GM19239 (cell line): ENCODE measurements around the gene PTPN3.
A peak's percentile ranks its signal among the peaks of the same experiment; 100 is the strongest.

ENCODE experiments used
- DNase-seq: peaks from one replicate; pipeline ENCODE4 v3.0.0; 2011; ENCODE audit warnings: low spot score; ENCODE audit not compliant: insufficient read length
- FAIRE-seq: peaks from 2 replicates; lab custom pipeline; 2011; peaks lifted over from hg19 to GRCh38; lab: Jason Lieb, UNC

Gene PTPN3

GRCh38 chr9:109455391-109455790 is 42.7 kb downstream of the PTPN3 start:
- FAIRE-seq (no peak), DNase-seq (no peak)

DNA sequence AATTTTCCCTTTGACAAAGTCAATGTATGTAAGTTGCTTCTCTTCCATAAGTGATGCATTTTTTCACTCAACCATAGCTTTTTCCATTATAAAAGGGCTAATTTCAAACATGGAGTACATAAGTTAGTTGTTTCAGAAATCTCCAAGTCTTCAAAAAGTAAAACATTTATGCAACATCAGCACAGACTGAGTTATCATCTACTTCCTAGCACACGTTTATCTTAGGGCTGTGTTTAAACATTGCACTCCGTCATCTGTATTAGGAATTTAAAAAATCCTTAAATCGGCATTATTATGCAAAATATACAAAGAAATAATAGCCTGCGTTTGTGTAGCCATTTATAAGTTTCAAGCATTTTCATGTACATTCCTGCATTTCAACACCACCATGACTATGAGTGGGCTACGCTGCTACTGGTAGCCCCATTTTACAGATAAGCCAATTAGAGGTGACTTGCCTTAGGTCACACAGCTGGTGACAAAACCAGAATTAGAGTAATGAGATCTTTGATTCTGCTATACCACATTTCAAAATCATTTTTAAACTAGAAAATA is 43.4 kb downstream of the PTPN3 start:
- FAIRE-seq: no peak
- DNase-seq: no peak

- DNase-seq: no peak
- FAIRE-seq: no peak
Observed at GRCh38 chr9:109454041-109454440, 44.1 kb downstream of the PTPN3 start.

GRCh38 chr9:109453210-109453842 is 44.8 kb downstream of the PTPN3 start:
- no peak for DNase-seq
- no peak for FAIRE-seq

- FAIRE-seq (no peak), DNase-seq (no peak)
Observed at GRCh38 chr9:109452761-109453160, 45.3 kb downstream of the PTPN3 start.

DNA sequence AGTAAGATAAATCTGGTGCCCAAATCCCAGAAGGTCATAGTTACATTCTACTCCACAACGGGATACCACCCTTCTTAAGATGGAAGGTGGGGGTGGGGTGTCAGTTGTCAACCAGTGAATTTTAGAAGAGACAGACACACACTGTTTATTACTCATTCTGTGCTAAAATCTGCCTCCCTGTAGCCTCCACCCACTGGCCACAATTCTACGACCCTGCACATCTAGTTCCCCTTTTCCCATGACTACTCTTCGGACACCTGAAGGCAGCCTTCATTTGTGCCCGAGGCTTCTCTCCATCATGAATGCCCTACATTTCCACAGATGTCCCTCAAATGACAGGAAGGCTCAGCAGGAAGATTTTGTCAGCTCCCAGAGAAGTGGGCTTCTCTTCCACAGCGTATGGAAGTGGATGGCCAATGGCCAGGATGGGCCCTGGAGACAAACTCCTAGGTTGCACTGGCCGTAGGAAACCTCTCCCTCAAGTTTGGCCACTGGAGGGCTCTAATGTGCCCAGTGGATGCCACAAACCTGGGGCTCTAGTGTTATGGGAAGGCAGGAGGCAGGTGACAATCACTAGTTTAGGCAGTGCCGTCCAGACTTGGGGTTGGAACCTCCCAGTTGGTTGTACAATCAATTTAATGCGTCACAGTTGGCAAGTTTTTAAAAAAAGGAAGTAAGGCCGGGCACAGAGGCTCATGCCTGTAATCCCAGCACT is 46.6 kb downstream of the PTPN3 start:
- DNase-seq (no peak), FAIRE-seq (no peak)

- FAIRE-seq: no peak
Observed at GRCh38 chr9:109450346-109450745, 47.8 kb downstream of the PTPN3 start.

GRCh38 chr9:109449036-109449798 is 48.9 kb downstream of the PTPN3 start:
- FAIRE-seq: no peak
- DNase-seq: no peak

More at GRCh38 chr9:109450346-109450745, 47.8 kb downstream of the PTPN3 start:
- no peak for DNase-seq

- no peak for FAIRE-seq
Observed at GRCh38 chr9:109448223-109448622, 49.9 kb downstream of the PTPN3 start.

GRCh38 chr9:109447329-109448076 is 50.6 kb downstream of the PTPN3 start:
- DNase-seq (no peak), FAIRE-seq (no peak)

More at GRCh38 chr9:109448223-109448622, 49.9 kb downstream of the PTPN3 start:
- DNase-seq: no peak

DNA sequence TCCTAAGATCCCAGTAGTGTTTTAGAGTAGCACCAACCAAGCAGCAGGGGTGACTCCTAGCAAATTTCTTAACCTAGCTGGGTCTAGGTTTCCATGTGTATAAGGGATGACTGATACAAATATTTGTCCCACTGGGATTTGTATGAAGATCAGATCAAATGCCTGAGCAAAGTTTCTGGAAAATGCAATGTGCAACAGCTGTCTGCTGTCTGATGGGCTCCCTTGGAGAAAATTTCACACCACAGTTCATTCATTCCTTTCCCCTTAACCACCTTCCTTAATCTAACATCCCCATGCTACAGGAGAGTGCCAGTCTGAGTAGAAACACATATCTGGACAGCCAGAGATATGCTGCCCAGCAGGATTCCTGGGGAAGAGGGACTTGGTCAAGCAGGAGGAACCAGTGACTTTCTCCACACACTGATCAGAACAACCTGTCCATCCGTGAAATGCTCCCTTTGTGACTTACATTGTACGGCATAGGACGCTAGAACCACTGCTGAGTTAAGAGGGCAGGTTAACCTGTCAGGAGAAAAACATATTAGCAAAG is 53.3 kb downstream of the PTPN3 start:
- no peak for DNase-seq
- no peak for FAIRE-seq

DNA sequence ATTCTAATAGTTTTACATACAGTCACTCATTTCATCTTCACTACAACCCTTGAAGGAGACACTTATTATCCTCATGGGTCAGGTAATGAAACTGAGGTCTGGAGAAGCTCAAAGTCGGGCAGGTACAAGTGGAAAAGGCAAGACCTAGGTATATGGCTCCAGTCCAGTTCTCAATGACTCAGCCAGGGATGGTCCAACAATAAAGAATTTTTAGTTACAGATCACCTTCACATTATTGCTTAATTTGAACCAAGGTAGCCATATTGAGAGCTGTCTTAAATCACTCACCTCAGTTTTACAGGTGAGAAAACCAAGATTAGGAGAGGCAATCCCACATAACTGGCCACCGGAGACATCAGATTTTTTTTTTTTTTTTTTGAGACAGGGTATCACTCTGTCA is 55.4 kb downstream of the PTPN3 start:
- FAIRE-seq (no peak), DNase-seq (no peak)

- DNase-seq (no peak), FAIRE-seq (no peak)
Observed at GRCh38 chr9:109441296-109441695, 56.8 kb downstream of the PTPN3 start.

GRCh38 chr9:109440797-109441287 is 57.3 kb downstream of the PTPN3 start:
- DNase-seq (peak; percentile 72), FAIRE-seq (peak; percentile 90)

GRCh38 chr9:109440117-109440515 is 58.0 kb downstream of the PTPN3 start:
- no peak for FAIRE-seq

DNA sequence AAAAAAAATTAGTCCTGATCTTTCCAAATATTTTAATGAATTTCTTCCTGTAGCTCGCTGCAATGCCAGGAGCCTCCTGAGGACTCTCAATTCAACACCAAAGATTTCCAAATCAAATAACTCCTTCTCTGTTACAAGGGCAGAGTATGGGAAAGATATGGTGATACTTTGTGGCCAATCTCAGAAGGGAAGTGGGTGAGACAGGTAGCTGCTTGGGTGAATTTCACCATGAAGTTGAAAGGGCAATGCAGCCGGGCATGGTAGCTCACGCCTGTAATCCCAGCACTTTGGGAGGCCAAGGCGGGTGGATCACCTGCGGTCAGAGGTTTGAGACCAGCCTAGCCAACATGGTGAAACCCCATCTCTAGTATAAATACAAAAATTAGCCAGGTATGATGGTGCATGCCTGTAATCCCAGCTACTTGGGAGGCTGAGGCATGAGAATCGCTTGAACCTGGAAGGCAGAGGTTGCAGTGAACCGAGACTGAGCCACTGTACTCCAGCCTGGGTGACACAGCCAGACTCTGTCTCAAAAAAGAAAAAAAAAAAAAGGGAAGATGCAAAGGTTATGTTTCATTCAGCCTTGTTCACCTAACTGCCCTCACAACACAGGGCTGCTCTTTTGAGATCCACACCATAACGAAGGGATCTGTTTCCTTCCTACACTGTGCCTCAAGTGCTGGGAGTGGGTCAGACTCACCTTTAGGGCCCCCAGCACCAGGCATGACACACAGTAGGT is 58.6 kb downstream of the PTPN3 start:
- DNase-seq (no peak), FAIRE-seq (no peak)

More at GRCh38 chr9:109440117-109440515, 58.0 kb downstream of the PTPN3 start:
- no peak for DNase-seq

GRCh38 chr9:109437286-109437685 is 60.8 kb downstream of the PTPN3 start:
- DNase-seq (no peak), FAIRE-seq (no peak)

GRCh38 chr9:109436071-109436470 is 62.0 kb downstream of the PTPN3 start:
- FAIRE-seq (no peak), DNase-seq (no peak)

DNA sequence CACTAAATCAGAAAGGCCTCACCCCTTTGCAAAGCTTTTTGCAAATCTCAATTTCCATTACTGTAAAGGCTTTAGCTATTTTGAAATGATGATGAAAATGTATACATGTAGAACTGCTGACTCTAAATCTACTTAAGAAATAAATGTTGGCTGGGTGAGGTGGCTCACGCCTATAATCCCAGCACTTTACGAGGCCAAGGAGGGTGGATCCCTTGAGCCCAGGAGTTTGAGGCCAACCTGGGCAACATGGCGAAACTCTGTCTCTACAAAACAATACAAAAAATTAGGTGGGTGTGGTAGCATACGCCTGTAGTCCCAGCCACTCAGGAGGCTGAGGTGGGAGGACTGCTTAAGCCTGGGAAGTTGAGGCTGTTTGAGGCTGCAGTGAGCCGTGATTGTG is 64.6 kb downstream of the PTPN3 start:
- FAIRE-seq (no peak), DNase-seq (no peak)
